HG03442 (cell line): ENCODE results near the gene PITPNB.

Source experiments
- ATAC-seq: cut with Tn5 transposase; IDR thresholded peaks from one replicate; pipeline ENCODE4 v1.9.1; 2021; ENCODE audit warnings: mild to moderate bottlenecking, moderate library complexity; ENCODE audit not compliant: unreplicated experiment

Gene PITPNB

GRCh38 chr22:27835446-27835845 is 83.6 kb downstream of the PITPNB start:
- ATAC-seq, result no peak

- ATAC-seq, result no peak
Observed at GRCh38 chr22:27834364-27835185, 84.5 kb downstream of the PITPNB start.

GRCh38 chr22:27833803-27834202 is 85.3 kb downstream of the PITPNB start:
- ATAC-seq, result no peak

- no peak for ATAC-seq
Observed at GRCh38 chr22:27832606-27833005, 86.5 kb downstream of the PITPNB start.

GRCh38 chr22:27829620-27830019 is 89.4 kb downstream of the PITPNB start:
- ATAC-seq, result no peak

GRCh38 chr22:27827604-27828587 is 91.2 kb downstream of the PITPNB start:
- ATAC-seq, result no peak

- ATAC-seq, result no peak
Observed at GRCh38 chr22:27825174-27825573, 93.9 kb downstream of the PITPNB start.

- no peak for ATAC-seq
Observed at GRCh38 chr22:27823221-27823620, 95.8 kb downstream of the PITPNB start.

GRCh38 chr22:27820896-27821866 is 97.9 kb downstream of the PITPNB start:
- no peak for ATAC-seq

GRCh38 chr22:27816552-27816951 is 102.5 kb downstream of the PITPNB start:
- no peak for ATAC-seq

GRCh38 chr22:27815826-27816530 is 103.1 kb downstream of the PITPNB start:
- ATAC-seq, result no peak

- no peak for ATAC-seq
Observed at GRCh38 chr22:27814993-27815392, 104.1 kb downstream of the PITPNB start.

- no peak for ATAC-seq
Observed at GRCh38 chr22:27811778-27812177, 107.3 kb downstream of the PITPNB start.

- ATAC-seq, result no peak
Observed at GRCh38 chr22:27810609-27811151, 108.4 kb downstream of the PITPNB start.

GRCh38 chr22:27809700-27810608 is 109.1 kb downstream of the PITPNB start:
- no peak for ATAC-seq

GRCh38 chr22:27809226-27809603 is 109.8 kb downstream of the PITPNB start:
- no peak for ATAC-seq

GRCh38 chr22:27808451-27809225 is 110.4 kb downstream of the PITPNB start:
- no peak for ATAC-seq

- no peak for ATAC-seq
Observed at GRCh38 chr22:27805841-27806240, 113.2 kb downstream of the PITPNB start.
